ENCODE measurements around the gene PLAC8L1. TPM values are rescaled to one million over a fixed set of nuclear protein-coding genes. Genes with fewer than 3 reads are reported as not detected.

PLAC8L1 gene
- total RNA-seq, 1 experiment from 2014 or later, result 0.52 TPM

- no peak overlapping the region for H2AFZ ChIP-seq (ENCODE audit: low read length)
Observed at GRCh38 chr5:146130440-146131045, 25.2 kb upstream of the PLAC8L1 start.

More at GRCh38 chr5:146130440-146131045, 25.2 kb upstream of the PLAC8L1 start:
- H2BK120ac ChIP-seq (ENCODE audit: low read depth, low read length, poor library complexity, severe bottlenecking), result no peak overlapping the region
- H3K4me3 Mint-ChIP-seq, result no peak overlapping the region
- H3K9ac ChIP-seq (ENCODE audit: extremely low read depth, insufficient read length, low read length), result no peak overlapping the region
- H4K5ac ChIP-seq (ENCODE audit: insufficient read length, low read depth, low read length), result no peak overlapping the region
- no peaks in the 10 kb centered on the region for H3K9me3 ChIP-seq (ENCODE audit: control insufficient read depth, low read depth, low read length)
- H3K9me3 Mint-ChIP-seq, result no peaks in the 10 kb centered on the region
- peaks cover 38 to 90% (median 88%) of the 10 kb centered on the region in 3 experiments; a peak in 6 of 7 replicates for H3K36me3 Mint-ChIP-seq (ENCODE audit: insufficient read depth in 1 of 3, low read depth in 3 of 3)
- no peaks in the 10 kb centered on the region for H3K27me3 ChIP-seq (ENCODE audit: insufficient read depth, low read length)
- H3K23ac ChIP-seq (ENCODE audit: insufficient read length, low read depth, low read length), result no peak overlapping the region
- no peak overlapping the region for H4K91ac ChIP-seq (ENCODE audit: insufficient read length, low read depth, low read length)
- H2BK15ac ChIP-seq (ENCODE audit: low read depth, low read length), result no peak overlapping the region
- no peak overlapping the region for H3K56ac ChIP-seq (ENCODE audit: insufficient read length, low read depth, low read length)
- no peak overlapping the region for H3K27ac ChIP-seq (ENCODE audit: insufficient read length, low read depth, low read length)
- H3K14ac ChIP-seq (ENCODE audit: insufficient read depth, low read length), result no peak overlapping the region
- H3K27ac Mint-ChIP-seq, result no peak overlapping the region
- H3K4me1 ChIP-seq (ENCODE audit: insufficient read depth, low read length), result no peaks in the 10 kb centered on the region
- no peak overlapping the region for H3K18ac ChIP-seq (ENCODE audit: insufficient read length, low read depth, low read length)
- no peak overlapping the region for H2BK12ac ChIP-seq (ENCODE audit: insufficient read length, low read depth, low read length)
- H3K79me2 ChIP-seq (ENCODE audit: insufficient read depth, low read length), result no peaks in the 10 kb centered on the region
- no peak overlapping the region for H3K4ac ChIP-seq (ENCODE audit: low read depth, low read length)
- H3K4me1 Mint-ChIP-seq, result no peaks in the 10 kb centered on the region
- WGBS (ENCODE audit: extremely low coverage, insufficient read length, low lambda C conversion rate), result no CpG with 5 or more reads among the region's 3 CpGs
- no peak overlapping the region for H4K8ac ChIP-seq (replicated peaks; ENCODE audit: insufficient read length, low read depth, low read length)
- DNase-seq, result no peak
- H3K4me2 ChIP-seq (ENCODE audit: insufficient read depth, insufficient read length, low read length), result no peak overlapping the region
- no peaks in the 10 kb centered on the region for H3K79me1 ChIP-seq (ENCODE audit: insufficient read depth, low read depth, low read length, poor library complexity, severe bottlenecking)
- H4K20me1 ChIP-seq (ENCODE audit: control insufficient read depth, insufficient read depth, insufficient read length), result no peaks in the 10 kb centered on the region
- no peaks in the 10 kb centered on the region for H3K23me2 ChIP-seq (ENCODE audit: insufficient read length, low read depth, low read length, poor library complexity, severe bottlenecking)
- H2BK5ac ChIP-seq (ENCODE audit: insufficient read length, low read length), result no peak overlapping the region
- H2BK20ac ChIP-seq (ENCODE audit: low read depth, low read length, poor library complexity, severe bottlenecking), result no peak overlapping the region
- H2AK5ac ChIP-seq (ENCODE audit: insufficient read length, low read length), result no peak overlapping the region
- TF ChIP-seq CTCF (conservative IDR thresholded peaks at IDR 0.05), result peak; percentile 77
- H3K27me3 Mint-ChIP-seq (ENCODE audit: low read depth), result no peaks in the 10 kb centered on the region
- no peak overlapping the region for H3T11ph ChIP-seq (ENCODE audit: low read length)
